Fibroblast of lung (primary cell): ENCODE data around the gene CACNB4. TPM values are rescaled to one million over a fixed set of nuclear protein-coding genes. Genes with fewer than 3 reads are reported as not detected.

Experiments used
- DNase-seq, 2 donors: peaks; one replicate each; pipeline versions ENCODE4 v3.0.0 to v3.0.0-alpha.2; 2010; ENCODE audit warnings: low read depth in 2 of 2
- H2AFZ ChIP-seq: 2 replicates; pipeline ENCODE4 v1.5.1; 2012; ENCODE audit warnings: low read length, control low read depth, inconsistent platforms
- H3K27ac ChIP-seq: 2 replicates; pipeline ENCODE4 v1.5.1; 2011; ENCODE audit warnings: low read length, control low read depth; ENCODE audit not compliant: insufficient read depth
- H3K27me3 ChIP-seq: 2 replicates; pipeline ENCODE4 v1.5.1; 2011; ENCODE audit warnings: mild to moderate bottlenecking, low read length; ENCODE audit not compliant: control insufficient read depth, insufficient read depth
- H3K36me3 ChIP-seq: 2 replicates; pipeline ENCODE4 v1.5.1; 2011; ENCODE audit warnings: low read length; ENCODE audit not compliant: control insufficient read depth, insufficient read depth
- H3K4me1 ChIP-seq: 2 replicates; pipeline ENCODE4 v1.5.1; 2011; ENCODE audit warnings: low read length; ENCODE audit not compliant: control insufficient read depth, insufficient read depth; ENCODE audit errors: extremely low read depth
- H3K4me2 ChIP-seq: 2 replicates; pipeline ENCODE4 v1.5.1; 2011; ENCODE audit warnings: low read length, control low read depth; ENCODE audit not compliant: insufficient read depth; ENCODE audit errors: extremely low read depth
- H3K4me3 ChIP-seq, 4 experiments: fragments of 200-600 bp in 1 of 4; sonication (generic) in 1 of 4; replicated peaks in 1 of 4; 2 replicates each; pipeline ENCODE4 v1.5.1; 2011 to 2016; ENCODE audit warnings: low read length in 4 of 4, low read depth in 3 of 4, mild to moderate bottlenecking in 3 of 4, control low read depth in 2 of 4, inconsistent platforms in 1 of 4, mixed read lengths in 1 of 4; ENCODE audit not compliant: insufficient read depth in 1 of 4; ENCODE audit errors: control extremely low read depth in 1 of 4
- H3K79me2 ChIP-seq: 2 replicates; pipeline ENCODE4 v1.5.1; 2012; ENCODE audit warnings: mild to moderate bottlenecking, low read length, inconsistent platforms; ENCODE audit not compliant: control insufficient read depth, insufficient read depth
- H3K9ac ChIP-seq: 2 replicates; pipeline ENCODE4 v1.5.1; 2011; ENCODE audit warnings: mild to moderate bottlenecking, low read length, control low read depth; ENCODE audit not compliant: insufficient read depth
- H3K9me3 ChIP-seq: 2 replicates; pipeline ENCODE4 v1.5.1; 2012; ENCODE audit warnings: low read depth, low read length; ENCODE audit not compliant: control insufficient read depth, insufficient read depth
- H4K20me1 ChIP-seq: 2 replicates; pipeline ENCODE4 v1.5.1; 2011; ENCODE audit warnings: low read length; ENCODE audit not compliant: control insufficient read depth, insufficient read depth; ENCODE audit errors: extremely low read depth
- CTCF ChIP-seq, 2 donors: IDR thresholded peaks in 1 of 2; conservative IDR thresholded peaks in 1 of 2; 1 replicate in 1 of 2; 2 replicates in 1 of 2; pipeline ENCODE4 v1.5.1; 2011 to 2012; ENCODE audit warnings: low read length in 2 of 2, control low read depth in 1 of 2, inconsistent platforms in 1 of 2, low read depth in 1 of 2, mild to moderate bottlenecking in 1 of 2
- EZH2 ChIP-seq: IDR thresholded peaks from 2 replicates; pipeline ENCODE4 v1.5.1; 2012; ENCODE audit warnings: low read length, control low read depth, mild to moderate bottlenecking; ENCODE audit errors: missing control alignments
- polyA plus RNA-seq, 2 donors: library from polyadenylated mRNA; depleted of rRNA in 1 of 2; stranded (reverse) in 1 of 2; unstranded in 1 of 2; fragments of >200 nt; gene quantifications; 2 replicates each; pipeline ENCODE4 v1.2.1, GENCODE V29; 2011 to 2012; ENCODE audit warnings: missing spikeins in 1 of 2
- total RNA-seq: library from RNA; depleted of rRNA; stranded (reverse); fragments of >200 nt; gene quantifications from 2 replicates; pipeline ENCODE4 v1.2.1, GENCODE V29; 2014

Gene CACNB4
- total and polyA plus RNA-seq, 2 donors (not counting 1 experiment from before 2014, with no cell fraction given): 0.66 to 2.5 TPM

DNA sequence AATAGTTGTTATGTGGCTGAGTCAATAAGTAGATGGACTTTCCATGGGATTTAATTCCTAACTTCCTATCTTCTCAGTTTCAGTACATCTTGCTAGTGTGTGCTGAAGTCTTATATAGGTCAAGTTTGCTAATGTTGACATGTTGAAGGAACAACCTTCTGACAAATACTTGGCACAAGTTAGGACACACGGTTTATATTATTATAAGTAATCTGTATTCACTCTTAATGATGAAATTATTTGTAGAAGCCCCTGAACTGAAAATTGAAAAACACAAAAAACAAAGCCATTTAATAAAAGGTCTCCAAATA, 289.8 kb downstream of the CACNB4 start:
- Histone ChIP-seq H3K79me2 (no peaks in the 10 kb centered on the region), H3K4me1 (no peaks in the 10 kb centered on the region), H2AFZ (no peak overlapping the region), H3K36me3 (no peaks in the 10 kb centered on the region), H4K20me1 (no peaks in the 10 kb centered on the region), H3K27ac (no peak overlapping the region), H3K27me3 (no peaks in the 10 kb centered on the region), H3K9ac (no peak overlapping the region), H3K4me3 (no peak overlapping the region), H3K4me2 (no peak overlapping the region), H3K9me3 (no peaks in the 10 kb centered on the region)
- DNase-seq: no peak
- no peak for TF ChIP-seq CTCF (conservative IDR thresholded peaks at IDR 0.05 in 1 of 2, IDR thresholded peaks at IDR 0.05 in 1 of 2; ENCODE audit: low read depth in 1 of 2, low read length in 2 of 2)

GRCh38 chr2:151808258-151809072, 290.4 kb downstream of the CACNB4 start:
- Histone ChIP-seq H3K9ac (no peak overlapping the region), H3K4me2 (no peak overlapping the region), H3K36me3 (no peaks in the 10 kb centered on the region), H3K9me3 (no peaks in the 10 kb centered on the region), H4K20me1 (no peaks in the 10 kb centered on the region), H3K4me3 (no peak overlapping the region), H3K4me1 (no peaks in the 10 kb centered on the region), H2AFZ (no peak overlapping the region), H3K27me3 (no peaks in the 10 kb centered on the region), H3K27ac (no peak overlapping the region), H3K79me2 (no peaks in the 10 kb centered on the region)
- peak in 1 of 2 donors; percentile 47 for DNase-seq
- peak; percentile 23 to 45 for TF ChIP-seq CTCF (conservative IDR thresholded peaks at IDR 0.05 in 1 of 2, IDR thresholded peaks at IDR 0.05 in 1 of 2; ENCODE audit: low read depth in 1 of 2, low read length in 2 of 2)
- TF ChIP-seq EZH2: no peak

DNA sequence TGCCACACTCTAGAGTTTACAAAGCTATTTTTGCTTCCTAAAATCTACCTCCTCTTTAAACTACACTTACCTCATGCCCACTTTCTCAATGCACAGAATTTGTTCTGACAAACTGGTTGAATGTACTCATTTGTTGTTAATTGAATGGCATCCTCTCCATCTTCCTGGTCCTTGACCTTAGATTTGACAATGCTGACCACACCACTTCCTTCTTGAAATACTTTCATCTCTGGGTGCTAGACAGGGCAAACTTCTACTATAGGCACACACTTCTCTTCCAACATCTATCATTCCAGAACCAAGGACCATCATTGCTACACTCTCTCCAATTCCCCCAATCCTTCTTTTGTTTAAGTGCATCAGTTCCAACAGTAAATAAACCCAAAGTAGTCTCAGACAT, 292.9 kb downstream of the CACNB4 start:
- Histone ChIP-seq H3K36me3 (no peaks in the 10 kb centered on the region), H3K4me1 (no peaks in the 10 kb centered on the region), H3K9ac (no peak overlapping the region), H4K20me1 (no peaks in the 10 kb centered on the region), H3K4me3 (no peak overlapping the region), H3K4me2 (no peak overlapping the region), H3K27ac (no peak overlapping the region), H3K27me3 (no peaks in the 10 kb centered on the region), H2AFZ (no peak overlapping the region), H3K79me2 (no peaks in the 10 kb centered on the region), H3K9me3 (no peaks in the 10 kb centered on the region)
- TF ChIP-seq CTCF (conservative IDR thresholded peaks at IDR 0.05 in 1 of 2, IDR thresholded peaks at IDR 0.05 in 1 of 2; ENCODE audit: low read depth in 1 of 2, low read length in 2 of 2) (no peak), EZH2 (no peak)
- DNase-seq: no peak
